Measurements from ENCODE around the gene CTDP1. TPM values are rescaled to one million over a fixed set of nuclear protein-coding genes. Genes with fewer than 3 reads are reported as not detected.
"Not testable (repeated sequence)": the region's sequence is repeated elsewhere in the genome, so short reads cannot be mapped to it uniquely, and the experiment has no call there.

Gene CTDP1
- total RNA-seq, 1 experiment from 2014 or later, result 6.2 TPM

GRCh38 chr18:79681484-79682387 lies 2.1 kb downstream of the CTDP1 start:
- DNase-seq (ENCODE audit: low read depth), result no peak

GRCh38 chr18:79682481-79682880 lies 2.9 kb downstream of the CTDP1 start:
- no peak for DNase-seq (ENCODE audit: low read depth)

- DNase-seq (ENCODE audit: low read depth), result no peak
These were observed 3.5 kb downstream of the CTDP1 start for GRCh38 chr18:79682894-79683625.

GRCh38 chr18:79683626-79684282 lies 4.2 kb downstream of the CTDP1 start:
- DNase-seq (ENCODE audit: low read depth), result no peak

- DNase-seq (ENCODE audit: low read depth), result no peak
These were observed 4.7 kb downstream of the CTDP1 start for GRCh38 chr18:79684283-79684631.

- DNase-seq (ENCODE audit: low read depth), result no peak
These were observed 5.2 kb downstream of the CTDP1 start for GRCh38 chr18:79684787-79685186.

GRCh38 chr18:79685281-79685680 lies 5.7 kb downstream of the CTDP1 start:
- DNase-seq (ENCODE audit: low read depth), result no peak

- no peak for DNase-seq (ENCODE audit: low read depth)
These were observed 6.4 kb downstream of the CTDP1 start for GRCh38 chr18:79685971-79686370.

GRCh38 chr18:79687806-79688205 lies 8.2 kb downstream of the CTDP1 start:
- peak; percentile 34 for DNase-seq (ENCODE audit: low read depth)

- no peak for DNase-seq (ENCODE audit: low read depth)
These were observed 10.5 kb downstream of the CTDP1 start for GRCh38 chr18:79690071-79690470.

- no peak for DNase-seq (ENCODE audit: low read depth)
These were observed 11.2 kb downstream of the CTDP1 start for GRCh38 chr18:79690586-79691482.

GRCh38 chr18:79692056-79692455 lies 12.5 kb downstream of the CTDP1 start:
- no peak for DNase-seq (ENCODE audit: low read depth)

GRCh38 chr18:79692886-79693285 lies 13.3 kb downstream of the CTDP1 start:
- no peak for DNase-seq (ENCODE audit: low read depth)

- no peak for DNase-seq (ENCODE audit: low read depth)
These were observed 14.1 kb downstream of the CTDP1 start for GRCh38 chr18:79693561-79694205.

GRCh38 chr18:79694206-79694894 lies 14.7 kb downstream of the CTDP1 start:
- DNase-seq (ENCODE audit: low read depth), result not testable (repeated sequence)

- no peak for DNase-seq (ENCODE audit: low read depth)
These were observed 15.3 kb downstream of the CTDP1 start for GRCh38 chr18:79694895-79695213.

- no peak for DNase-seq (ENCODE audit: low read depth)
These were observed 15.7 kb downstream of the CTDP1 start for GRCh38 chr18:79695269-79695668.

- no peak for DNase-seq (ENCODE audit: low read depth)
These were observed 16.6 kb downstream of the CTDP1 start for GRCh38 chr18:79695856-79696850.

- DNase-seq (ENCODE audit: low read depth), result no peak
These were observed 17.6 kb downstream of the CTDP1 start for GRCh38 chr18:79697178-79697577.
